Cardiac fibroblast (primary cell): ENCODE data around the gene C5orf58.

ENCODE experiments used
- DNase-seq, 2 donors: peaks; one replicate each; pipeline versions ENCODE4 v3.0.0 to v3.0.0-alpha.2; 2010; ENCODE audit warnings: low read depth in 2 of 2
- H3K4me3 ChIP-seq, 2 donors: replicated peaks in 1 of 2; 1 replicate in 1 of 2; 2 replicates in 1 of 2; pipeline ENCODE4 v1.5.1; 2011; ENCODE audit warnings: low read depth in 2 of 2, low read length in 2 of 2, mild to moderate bottlenecking in 2 of 2, moderate library complexity in 1 of 2
- TF ChIP-seq, protein P1 (sequence below): IDR thresholded peaks from one replicate; pipeline ENCODE4 v1.5.1; 2011; ENCODE audit warnings: low read depth, mild to moderate bottlenecking, low read length, inconsistent platforms

C5orf58 gene

DNA sequence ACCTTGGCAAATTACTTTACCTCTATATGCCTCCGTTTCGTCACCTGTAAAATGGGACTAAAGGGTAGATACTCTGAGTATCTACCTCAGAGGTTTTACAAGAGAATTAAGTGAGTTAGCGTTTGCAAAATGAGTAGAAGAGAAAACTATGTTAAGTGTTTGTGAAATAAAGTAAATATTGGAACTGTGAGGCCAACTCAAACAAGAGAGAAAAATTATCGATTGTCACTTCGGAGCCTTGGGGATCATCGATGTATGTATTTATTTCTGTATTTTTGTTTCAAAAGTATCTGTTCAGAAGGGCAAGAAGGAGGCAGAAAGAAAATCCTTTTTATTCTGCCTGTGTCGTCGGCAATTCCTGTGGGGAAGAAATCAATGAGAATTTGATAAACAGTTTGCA lies 25.8 kb upstream of the C5orf58 start:
- DNase-seq = no peak
- H3K4me3 ChIP-seq = no peak overlapping the region
- TF ChIP-seq, protein P1, sequence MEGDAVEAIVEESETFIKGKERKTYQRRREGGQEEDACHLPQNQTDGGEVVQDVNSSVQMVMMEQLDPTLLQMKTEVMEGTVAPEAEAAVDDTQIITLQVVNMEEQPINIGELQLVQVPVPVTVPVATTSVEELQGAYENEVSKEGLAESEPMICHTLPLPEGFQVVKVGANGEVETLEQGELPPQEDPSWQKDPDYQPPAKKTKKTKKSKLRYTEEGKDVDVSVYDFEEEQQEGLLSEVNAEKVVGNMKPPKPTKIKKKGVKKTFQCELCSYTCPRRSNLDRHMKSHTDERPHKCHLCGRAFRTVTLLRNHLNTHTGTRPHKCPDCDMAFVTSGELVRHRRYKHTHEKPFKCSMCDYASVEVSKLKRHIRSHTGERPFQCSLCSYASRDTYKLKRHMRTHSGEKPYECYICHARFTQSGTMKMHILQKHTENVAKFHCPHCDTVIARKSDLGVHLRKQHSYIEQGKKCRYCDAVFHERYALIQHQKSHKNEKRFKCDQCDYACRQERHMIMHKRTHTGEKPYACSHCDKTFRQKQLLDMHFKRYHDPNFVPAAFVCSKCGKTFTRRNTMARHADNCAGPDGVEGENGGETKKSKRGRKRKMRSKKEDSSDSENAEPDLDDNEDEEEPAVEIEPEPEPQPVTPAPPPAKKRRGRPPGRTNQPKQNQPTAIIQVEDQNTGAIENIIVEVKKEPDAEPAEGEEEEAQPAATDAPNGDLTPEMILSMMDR = no peak

DNA sequence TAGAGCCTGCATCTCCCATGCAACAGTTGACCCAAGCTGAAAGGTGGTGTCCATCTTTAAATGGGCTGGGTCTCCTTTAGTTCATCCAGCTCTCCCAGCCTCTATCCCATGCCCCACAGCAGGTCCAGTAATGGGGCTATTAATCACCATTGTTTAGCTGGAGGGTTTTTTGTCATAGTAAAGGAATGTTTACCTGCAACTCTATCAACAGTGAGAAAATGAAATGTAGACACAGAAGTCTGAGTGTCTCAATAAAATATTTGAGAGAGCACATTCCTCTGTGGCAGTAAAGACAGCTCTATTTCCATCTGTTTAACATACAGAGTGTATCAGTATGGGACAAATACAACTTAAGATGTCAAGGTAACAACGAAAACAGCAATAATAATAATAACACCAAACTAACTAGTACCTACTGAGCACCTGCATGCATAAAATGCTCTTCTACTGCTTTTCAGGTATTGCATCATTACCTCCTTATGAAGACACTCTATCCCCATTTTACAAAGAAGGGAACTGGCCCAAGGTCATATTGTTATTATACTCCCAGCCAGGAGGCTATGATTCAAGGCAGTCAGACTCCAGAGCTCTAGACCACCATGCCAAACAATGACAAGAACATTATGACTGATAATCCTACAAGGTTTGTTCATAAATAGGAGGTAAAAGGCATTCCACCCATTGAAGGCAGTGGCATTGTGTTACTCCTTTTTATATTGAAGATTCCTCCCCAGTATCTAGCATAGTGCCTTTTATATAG lies 21.0 kb upstream of the C5orf58 start:
- TF ChIP-seq, protein P1 = no peak

GRCh38 chr5:170216257-170216864 lies 16.4 kb upstream of the C5orf58 start:
- H3K4me3 ChIP-seq = no peak overlapping the region
- peak; percentile 75 to 79 for DNase-seq
- TF ChIP-seq, protein P1 = peak; percentile 64

More for the DNA sequence above, 21.0 kb upstream of the C5orf58 start:
- no peak overlapping the region for H3K4me3 ChIP-seq
- DNase-seq = no peak

DNA sequence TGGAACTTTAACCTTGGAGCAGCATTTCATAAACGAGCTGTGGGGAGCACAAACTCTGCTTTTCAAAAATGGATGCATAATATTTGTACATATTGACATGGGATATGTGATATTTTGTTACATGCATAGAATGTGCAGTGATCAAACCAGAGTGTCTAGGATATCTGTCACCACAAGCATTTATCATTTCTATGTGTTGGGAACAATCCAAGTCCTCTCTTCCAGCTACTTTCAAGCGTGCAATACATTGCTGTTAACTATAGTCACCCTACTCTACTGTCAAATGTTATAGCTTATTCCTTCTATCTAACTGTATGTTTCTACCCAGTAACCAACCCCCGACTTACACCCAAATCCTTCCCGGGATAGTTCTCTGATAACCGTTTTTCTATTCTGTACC lies 15.0 kb upstream of the C5orf58 start:
- no peak for DNase-seq

DNA sequence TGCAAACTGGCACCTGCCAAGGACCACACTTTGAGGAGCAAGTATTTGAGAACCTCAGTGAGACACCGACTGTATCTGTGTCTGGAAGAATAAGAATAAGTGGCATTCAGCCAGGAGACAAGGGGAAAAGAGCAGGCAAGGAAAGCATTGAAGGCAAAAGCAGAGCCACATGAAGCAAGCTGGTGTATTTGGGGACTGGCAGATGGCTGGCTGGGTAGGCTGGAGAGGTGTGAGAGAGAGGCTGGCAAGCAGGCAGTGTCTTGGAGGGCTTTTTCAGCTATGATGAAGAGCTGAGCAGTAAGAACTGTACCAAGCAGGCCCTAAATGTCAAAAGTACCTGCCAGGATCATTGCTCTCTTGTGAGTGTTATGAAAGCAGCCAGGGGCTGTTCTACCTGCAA lies 14.1 kb upstream of the C5orf58 start:
- TF ChIP-seq, protein P1 = no peak
- H3K4me3 ChIP-seq = no peak overlapping the region
- no peak for DNase-seq

More for the DNA sequence above, 15.0 kb upstream of the C5orf58 start:
- no peak overlapping the region for H3K4me3 ChIP-seq
- TF ChIP-seq, protein P1 = no peak

GRCh38 chr5:170219615-170220014 lies 13.2 kb upstream of the C5orf58 start:
- H3K4me3 ChIP-seq = no peak overlapping the region
- peak; percentile 12 to 72 for DNase-seq
- TF ChIP-seq, protein P1 = no peak

DNA sequence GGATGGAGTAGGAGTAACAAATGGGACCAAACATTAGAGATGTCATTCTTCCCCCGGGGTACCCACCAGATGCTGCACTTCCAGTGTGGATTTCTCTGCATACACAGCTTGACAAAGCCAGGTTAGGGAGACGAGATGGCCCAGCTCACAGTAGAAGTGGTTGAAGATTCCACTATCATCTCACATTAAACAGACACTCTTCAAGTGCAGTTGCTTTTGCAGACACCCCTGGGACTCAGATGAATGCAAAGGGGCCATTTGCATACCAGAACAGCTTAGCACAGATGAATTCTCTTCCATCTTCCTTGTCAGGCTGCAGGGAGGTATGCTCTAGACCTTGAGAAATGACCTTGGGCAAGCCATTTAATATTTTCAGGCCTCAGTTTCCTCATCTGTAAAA lies 12.6 kb upstream of the C5orf58 start:
- TF ChIP-seq, protein P1 = no peak
- H3K4me3 ChIP-seq = no peak overlapping the region
- DNase-seq = no peak
